DMS53 treated with DMSO at 0.1 percent for 48 hours (cell line): ENCODE results near the gene TMSB15C.
"Not testable (repeated sequence)": the region's sequence is repeated elsewhere in the genome, so short reads cannot be mapped to it uniquely, and the experiment has no call there.

ENCODE experiments used
- DNase-seq: peaks from one replicate; lab custom pipeline; 2025; ENCODE audit not compliant: unreplicated experiment; lab: John Stamatoyannopoulos, UW

Gene TMSB15C

DNA sequence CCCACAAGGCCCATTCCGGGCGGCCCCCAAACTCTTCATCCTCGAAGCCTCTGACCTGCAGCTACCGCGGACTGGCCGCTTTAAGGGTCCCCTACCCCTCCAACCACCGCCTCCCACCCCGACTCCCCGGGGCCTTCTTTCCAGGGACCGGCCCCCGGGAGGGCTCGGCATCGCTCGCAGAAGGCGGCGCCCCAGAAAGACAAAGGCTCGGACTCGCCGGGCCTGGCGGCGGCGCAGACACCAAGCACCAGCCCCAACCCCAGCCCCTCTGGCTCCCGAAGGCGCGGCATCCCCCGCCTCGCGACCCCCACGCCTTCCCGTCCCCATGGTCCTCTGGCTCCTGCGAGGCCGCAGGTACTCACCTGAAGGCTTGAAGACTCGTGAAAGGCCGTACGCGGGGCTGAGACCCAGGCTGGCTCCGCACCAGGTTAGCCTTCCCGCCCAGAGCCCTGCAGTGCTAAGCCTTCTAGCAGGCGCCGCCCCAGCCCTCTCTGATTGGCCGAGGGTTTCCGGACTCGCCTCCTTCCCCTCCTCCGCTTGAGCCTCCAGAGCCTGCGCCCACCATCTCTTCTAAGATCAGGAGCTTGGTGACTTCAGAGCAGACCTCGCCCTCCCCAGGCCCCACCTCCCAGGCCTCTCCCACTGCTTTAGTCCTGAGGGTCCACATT is at the start of gene TMSB15C:
Gene TMSB15C (minus strand): TSS at position 459 of the 668 bp plus-strand sequence.
- DNase-seq, result not testable (repeated sequence)

DNA sequence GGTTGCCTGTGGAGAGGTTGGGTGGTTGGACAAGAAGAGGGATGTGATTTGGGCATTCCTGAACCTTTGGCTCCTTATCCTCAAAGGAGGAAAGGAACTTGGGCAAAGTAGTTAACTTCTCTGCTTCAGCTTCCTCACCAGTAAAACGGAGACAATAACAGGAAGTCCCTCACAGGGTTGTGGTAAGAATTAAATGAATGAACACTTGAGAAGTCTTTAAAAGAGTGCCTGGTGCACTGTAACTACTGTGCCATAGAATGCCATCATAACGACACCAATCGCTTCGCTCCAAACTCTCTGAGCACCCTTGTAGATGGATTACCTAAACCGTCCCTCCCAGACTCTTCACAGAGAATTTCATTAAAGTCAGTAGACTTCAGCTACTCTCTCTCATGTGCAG is 46.8 kb upstream of the TMSB15C start:
- DNase-seq, result no peak

DNA sequence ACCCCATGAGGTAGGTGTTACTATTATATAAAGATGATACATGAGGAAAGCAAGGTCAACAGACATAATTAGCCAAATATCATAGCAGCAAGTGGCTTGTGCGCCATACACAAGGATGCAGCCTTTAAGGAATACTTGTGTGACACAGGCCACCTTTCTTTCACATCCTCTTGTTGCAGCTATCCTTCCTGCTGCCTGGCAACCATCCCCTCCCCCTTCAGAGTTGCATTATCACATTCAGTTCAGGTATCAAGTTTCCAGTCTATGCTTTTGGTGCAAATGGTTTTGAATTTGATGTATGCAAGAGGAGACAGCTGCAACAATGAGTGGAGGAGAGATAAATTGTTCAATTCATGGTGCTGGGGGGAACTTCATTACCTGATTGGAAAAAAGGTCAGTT is 42.7 kb upstream of the TMSB15C start:
- no peak for DNase-seq

DNA sequence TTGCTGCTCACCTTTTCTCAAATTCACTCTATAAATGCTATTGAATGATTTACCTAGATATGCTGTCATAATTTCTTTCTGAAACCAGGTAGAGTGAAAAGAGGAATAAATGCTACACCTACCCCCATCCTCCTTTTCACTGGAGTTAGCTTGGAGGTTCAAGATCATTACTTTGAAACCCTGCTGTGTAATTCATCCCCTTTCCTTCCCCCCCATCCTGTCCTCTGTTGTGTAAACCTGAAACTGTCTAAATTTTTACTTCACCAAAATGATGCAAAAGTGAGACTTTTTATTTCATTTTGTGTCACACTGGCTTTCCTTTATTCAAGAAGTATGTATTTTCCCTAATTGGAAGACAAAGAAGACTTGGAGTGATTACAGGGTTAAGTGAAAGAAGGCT is 41.7 kb upstream of the TMSB15C start:
- no peak for DNase-seq

DNA sequence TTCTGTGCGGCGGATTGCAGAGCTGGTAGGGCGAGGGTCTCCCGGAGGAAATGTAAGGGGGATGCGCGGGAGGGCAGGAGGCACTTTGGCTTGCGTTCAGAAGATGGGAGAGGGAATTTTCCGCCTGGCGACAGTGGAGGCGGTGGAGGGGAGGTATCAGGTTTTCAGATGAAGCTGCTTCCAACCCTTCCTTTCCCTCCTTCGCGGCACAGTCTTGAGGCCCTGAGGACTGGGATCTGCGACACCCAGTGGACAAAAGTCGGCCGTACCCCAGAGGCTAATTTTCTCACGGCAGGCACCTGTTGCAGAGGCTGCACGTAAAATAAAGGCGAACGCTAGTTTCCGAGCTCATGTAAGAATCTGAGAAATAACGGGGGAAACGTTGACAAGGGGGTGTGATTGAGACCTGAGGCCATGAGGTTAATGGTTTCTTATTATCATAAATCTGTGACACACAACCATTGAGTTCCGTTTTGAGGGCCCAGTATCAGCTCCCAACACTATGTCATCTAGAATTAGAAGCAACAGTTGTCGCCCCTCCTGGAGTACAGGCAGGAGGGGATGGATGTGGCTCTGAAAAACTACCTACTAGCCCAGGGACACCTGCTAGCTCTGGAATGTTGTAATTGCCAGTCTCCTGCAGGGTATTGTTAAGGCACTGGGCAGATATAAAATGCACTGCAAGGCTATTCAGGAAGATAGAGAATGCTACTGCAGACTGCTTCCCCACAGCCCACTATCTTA is 37.4 kb upstream of the TMSB15C start:
- DNase-seq, result peak; percentile 42

DNA sequence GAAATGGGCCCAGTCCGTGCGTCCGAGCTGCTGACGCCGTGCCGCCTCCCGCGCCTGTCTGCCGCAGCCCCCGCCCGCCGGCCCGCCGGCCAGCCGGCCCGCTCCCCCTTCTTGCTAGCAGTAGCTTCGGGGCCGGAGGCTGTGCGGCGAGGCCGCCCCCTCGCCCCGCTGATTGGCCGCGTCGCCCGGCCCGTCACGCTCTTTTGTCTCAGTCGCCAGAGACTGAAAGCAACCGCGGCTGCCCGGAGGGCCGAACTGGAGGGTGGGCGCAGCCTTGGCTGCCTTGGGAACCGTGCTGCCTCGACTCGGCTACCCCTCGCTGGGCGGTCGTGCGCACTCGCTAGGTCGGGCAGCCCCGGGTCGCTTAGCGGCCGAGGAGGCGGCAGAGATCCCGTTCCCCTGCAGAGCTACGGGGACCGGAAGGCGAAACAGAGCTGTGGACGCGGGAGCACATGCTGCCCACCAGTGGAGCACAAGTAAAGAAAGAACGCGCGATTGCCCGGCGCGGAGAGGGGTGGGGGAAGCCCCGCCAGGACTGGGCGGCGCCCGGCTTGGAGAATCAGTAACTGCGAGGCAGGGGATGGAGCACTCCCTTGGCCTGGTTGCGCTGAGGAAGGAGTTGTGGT is 36.4 kb upstream of the TMSB15C start, which contains the start of gene ZCCHC18:
Gene ZCCHC18 (plus strand): TSS at position 198 of the 626 bp plus-strand sequence. CDS start 1,589 bp downstream, outside the sequence.
- peak; percentile 5 for DNase-seq

DNA sequence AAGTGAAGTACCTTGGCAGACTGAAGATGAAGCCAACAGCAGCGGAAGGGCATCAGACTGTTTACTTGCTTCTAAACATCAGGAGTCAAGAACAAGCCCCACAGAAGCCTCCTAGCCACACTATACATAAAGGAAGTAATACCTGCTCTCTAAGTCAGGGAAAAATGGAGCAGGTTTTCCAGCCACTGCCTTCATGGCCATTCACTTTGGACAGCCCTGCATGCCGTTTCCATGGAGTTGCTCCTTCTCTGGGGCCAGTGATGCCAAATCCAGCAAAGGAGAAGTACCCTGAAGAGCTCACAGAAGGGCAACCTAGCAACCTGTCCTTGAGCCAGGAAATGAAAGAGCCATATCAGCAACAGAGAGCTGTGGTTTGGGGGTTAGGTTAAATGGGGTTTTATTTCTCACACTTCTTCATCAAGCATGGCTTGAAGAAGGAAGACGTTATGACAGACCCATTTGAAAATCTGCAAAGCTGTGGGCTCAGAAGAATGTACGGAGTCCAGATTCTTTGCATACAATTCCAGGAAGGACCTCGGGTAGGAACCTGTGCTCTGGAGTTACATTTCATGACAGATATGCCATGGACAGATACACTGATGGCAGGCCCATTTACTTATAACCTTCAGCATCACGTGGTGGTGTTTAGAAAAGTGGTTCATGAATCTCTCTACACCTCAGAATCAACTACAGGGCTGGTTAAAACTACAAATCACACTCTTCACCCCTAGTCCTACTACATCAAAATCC is 34.6 kb upstream of the TMSB15C start:
- DNase-seq, result not testable (repeated sequence)

DNA sequence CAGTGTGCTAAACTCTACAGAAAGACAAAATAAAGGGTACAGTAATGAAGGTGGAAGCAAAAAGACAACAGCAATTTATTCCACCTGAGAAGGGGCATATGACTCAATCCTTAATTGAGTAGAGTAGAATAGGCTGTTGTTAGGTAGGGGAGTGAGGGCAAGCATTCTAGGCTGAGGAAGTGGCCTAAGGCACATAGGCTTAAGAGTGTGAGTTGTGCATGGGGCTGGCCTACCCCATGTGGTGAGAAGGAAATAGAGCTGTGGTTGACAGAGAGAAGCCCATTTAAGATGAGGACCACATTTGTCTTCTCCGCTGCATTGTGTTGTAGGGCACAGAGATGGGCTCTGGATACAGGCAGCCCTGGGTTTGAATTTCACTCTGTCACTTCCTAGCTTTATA is 32.9 kb upstream of the TMSB15C start:
- no peak for DNase-seq

DNA sequence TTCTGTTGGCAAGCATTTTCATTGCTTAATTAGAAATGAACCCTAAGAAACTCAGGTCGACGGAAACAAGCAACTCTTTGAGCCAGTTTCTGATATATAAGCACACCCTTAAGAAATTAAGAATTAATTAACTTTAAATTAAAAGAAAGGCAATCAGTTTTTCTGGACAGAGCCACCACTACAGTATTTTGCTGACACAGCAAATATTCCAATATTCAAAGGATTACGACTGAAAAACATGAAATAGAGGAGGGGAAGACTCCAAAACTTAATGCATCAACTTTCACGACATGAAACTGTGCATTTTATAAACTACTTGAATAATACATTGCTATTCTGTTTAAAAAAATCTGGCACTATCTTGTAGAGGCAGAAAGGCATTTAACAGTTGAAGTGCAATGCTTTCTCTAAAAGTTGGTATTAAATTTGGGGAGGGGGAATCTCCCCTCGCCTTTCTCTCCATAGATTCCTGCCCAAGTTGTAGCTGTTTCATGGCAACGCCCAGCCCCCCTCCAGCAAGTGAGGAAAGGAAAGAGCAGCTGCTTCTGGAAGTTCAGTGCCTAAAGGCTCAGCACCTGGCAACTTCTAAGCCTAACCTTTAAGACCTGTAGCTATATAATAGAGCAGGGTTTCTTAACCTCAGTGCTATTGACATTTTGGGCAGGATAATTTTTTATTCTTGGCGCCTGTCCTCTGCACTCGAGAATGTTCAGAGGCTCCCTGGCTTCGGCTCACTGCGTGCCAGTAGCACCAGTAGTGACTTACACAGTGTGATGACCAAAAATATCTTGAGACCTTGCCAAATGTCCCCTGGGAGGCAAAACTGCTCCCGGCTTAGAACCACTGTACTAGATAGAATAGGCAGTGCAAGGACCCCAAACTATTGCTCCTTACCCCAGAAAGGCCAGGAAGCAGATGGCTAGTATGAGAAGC is 29.6 kb upstream of the TMSB15C start:
- DNase-seq, result no peak

DNA sequence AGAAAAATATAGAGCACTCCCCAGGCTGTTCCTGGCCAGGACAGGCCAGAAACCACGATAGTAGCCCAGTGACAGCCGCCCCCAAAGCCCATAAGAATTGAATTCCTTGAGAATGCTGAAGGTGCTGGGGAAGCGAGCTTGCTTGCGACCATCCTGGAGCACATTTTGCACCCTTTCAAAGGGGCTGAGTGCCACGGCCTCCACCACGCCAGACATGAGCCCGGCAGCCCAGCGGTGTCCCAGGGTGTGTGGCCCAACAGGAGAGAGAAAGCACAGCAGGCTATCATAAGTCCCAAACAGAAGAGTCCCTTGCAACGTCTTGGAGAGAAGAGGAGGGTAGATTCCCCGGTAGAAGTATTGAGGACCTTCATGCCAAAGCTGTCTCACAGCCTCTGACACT is 28.6 kb upstream of the TMSB15C start:
- DNase-seq, result no peak

DNA sequence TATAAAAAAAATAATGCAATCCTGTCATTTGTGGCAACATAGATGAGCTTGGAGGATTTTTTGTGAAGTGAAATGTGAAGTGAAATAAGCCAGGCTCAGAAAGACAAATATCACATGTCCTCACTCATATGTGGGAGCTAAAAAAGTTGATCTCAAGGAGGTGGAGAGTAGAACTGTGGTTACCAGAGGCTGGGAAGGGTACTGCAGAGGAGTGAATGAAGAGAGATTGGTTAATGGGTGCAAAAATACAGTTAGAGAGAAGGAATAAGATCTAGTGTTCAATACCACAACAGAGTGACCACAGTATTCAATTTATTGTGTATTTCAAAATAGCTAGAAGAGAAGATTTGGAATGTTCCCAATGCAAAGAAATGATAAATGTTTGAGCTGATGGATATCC is 22.9 kb upstream of the TMSB15C start:
- no peak for DNase-seq

DNA sequence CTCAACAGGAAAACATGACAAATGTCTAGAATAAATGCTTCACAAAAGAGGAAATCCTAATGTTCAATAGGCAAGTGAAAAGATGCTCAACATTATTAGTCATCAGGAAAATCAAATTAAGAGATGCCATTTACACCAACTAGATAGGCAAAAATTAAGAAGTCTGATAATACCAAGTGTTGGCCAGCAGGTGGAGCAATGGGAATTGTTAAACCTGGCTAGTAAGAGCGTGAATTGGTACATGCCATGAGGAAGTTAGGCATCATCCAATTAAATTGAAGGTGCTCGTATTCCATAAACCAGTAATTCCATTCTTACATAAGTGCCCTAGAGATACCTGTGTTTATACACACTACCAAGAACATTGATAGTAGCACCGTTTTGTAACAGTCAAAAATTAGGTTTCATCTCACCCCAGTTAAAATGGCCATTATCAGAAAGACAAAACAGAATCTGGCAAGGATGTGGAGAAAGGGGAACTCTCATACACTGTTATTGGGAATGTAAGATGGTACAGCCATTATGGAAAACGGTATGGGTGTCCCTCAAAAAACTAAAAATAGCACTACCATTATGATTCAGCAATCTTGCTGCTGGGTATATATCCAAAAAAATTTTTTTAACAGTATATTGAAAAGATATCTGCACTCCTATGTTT is 22.2 kb upstream of the TMSB15C start:
- DNase-seq, result peak; percentile 76

DNA sequence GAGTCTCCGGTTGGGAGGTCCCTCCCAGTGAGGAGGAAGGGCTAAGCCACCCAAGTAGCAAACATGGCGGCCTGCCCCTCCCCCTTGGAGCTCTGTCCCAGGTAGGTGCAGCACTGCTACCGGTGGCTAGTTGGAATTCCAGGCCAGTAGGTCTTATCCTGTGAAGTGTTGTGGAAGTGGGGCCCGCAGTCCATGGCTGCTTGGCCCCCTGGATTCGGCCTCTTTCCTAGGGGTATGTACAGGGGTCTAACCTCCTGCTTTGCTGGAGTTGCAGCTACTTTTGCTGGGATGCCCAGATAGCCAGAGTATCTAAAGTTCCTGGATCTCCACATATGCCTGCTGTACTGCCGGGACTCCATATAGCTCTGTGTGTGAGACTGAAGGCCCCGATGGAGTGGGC is 9.9 kb upstream of the TMSB15C start:
- no peak for DNase-seq

DNA sequence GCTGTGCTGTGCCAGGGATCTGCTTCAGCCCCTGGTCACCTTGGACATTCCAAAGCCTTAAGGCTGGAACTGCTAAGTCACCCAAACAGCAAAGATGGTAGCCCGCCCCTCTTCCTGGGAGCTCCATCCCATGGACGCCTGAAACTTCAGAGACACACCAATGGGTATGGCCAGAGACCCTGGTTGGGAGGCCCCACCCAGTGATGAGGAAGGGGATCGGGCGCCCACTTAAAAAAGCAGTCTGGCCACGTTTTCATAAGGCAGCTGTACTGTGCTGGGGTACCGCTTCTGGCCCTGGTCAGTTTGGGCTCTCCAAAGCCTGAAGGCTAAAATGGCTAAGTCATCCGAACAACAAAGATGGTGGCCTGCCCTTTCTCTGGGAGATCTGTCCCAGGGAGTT is 9.4 kb upstream of the TMSB15C start:
- no peak for DNase-seq

DNA sequence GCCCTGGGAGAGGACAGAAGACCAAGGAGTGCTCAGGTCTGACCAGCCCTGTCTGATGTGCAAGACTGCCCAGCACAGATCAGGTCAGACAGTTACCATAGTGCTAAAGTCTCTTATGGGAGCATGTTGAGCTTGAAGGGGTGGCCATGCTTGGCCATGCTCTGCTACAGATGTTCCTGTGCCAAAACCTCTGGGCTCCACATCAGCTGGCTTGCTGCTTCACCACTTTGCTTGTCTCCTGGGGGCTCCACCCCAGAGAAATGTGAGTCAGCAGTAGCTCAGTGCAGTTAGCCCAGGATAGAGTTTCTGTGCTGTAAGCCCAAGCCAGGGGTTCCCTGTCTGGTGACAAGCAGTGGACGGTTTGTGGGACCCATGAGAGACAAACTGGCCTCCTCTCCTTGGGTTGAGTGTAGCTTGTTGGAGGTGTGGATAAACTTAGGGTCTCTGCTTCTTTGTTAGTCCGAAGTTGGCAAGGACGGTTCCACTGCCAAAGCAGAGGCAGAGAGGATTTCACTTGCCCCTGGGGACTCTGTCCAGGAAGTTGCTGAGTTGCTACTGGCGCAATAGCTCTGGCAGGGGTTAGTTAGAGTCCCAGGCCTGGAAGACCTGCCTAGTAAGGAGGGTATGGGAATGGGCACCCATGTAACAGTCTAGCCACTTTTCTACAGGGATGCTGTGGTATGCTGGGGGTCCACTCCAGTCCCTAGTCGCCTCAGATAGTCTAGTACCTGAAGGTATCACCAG is 8.7 kb upstream of the TMSB15C start:
- DNase-seq, result no peak

DNA sequence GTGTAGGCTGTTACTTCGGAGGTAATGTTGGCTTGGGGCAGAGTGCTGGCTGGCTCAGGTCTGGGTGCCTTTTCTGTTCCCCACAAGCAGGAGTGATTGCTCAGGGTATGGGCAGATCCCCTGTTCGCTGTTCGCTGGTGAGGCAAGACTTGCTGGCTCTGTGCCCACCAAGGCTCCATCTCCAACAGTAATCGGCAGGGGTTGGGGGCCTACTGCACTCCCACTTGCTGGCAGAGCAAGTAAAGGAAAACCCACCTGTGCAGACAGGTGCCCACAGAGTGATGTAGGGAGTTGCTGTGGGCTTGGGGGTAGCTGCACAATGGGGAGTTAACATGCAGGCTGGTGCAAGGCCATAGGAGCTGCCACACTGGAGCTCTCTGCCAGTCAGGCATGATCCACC is 8.0 kb upstream of the TMSB15C start:
- DNase-seq, result no peak

DNA sequence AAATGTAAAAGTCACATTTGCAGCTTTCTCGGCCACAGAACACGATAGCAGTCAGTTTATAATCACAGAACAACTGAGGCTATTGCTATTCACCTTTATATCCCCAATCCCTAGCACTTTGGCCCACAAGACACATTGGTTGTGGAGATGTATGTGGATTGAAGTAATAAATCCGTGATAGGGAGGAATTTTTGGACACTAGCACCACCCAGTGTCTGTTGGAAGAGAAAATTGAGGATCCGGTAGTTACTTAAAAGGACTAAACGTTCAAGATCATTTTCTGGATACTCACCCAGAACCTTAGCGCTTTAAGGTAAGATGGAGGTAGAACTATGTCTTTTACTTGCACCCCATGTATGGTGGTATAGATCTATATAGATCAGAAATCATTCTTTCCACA is 1.8 kb upstream of the TMSB15C start:
- not testable (repeated sequence) for DNase-seq

DNA sequence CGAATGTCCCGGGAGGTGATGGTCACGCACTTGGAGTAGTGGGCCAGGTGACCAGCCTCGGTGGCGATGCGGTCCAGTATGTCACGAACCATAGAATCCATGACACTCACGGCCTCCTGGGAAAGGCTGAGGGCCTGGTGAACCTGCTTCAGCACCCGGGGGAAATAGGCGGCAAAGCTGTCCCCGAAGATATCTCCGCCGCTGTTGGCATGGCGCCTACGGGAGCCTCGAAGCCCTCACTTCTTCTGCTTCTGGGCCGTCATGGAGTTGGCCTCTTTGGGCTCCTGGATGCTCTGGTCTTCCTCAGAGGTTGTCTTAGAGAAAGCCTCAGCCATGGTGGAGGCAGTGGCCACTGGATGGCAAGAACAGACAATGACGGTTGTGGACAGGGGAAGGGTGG is 13.4 kb downstream of the TMSB15C start:
- not testable (repeated sequence) for DNase-seq

DNA sequence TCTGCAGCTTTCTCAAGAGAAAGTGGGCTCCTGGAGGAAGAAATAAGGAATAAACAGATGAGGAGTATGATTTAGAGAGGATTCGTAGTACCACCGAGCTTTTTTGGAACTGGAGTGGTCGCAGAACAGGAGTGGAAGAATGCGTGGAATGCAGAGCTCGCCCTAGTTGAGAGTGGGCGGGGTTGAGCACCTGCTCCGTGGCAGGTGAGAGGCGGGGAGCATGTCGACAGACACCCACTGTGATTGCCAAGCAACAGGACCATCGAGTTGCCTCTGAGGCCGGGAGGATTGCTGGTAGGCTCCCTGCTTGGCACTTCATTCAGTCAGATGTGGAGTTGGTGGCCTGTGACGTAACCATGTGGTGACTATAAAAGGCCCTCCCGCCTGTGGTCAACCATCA is 21.1 kb downstream of the TMSB15C start:
- not testable (repeated sequence) for DNase-seq
